Suprapubic skin (tissue), 3 donors: ENCODE measurements around the gene HES6.

Experiments used
- EP300 ChIP-seq: sonication (generic); formaldehyde crosslinking; IDR thresholded peaks from one replicate; pipeline ENCODE4 v1.6.1; 2017; ENCODE audit warnings: antibody characterized with exemption
- POLR2A ChIP-seq, 2 donors: fragments of 450-650 bp; IDR thresholded peaks; one replicate each; pipeline ENCODE4 v1.6.1; 2017; ENCODE audit warnings: antibody characterized with exemption in 2 of 2, mild to moderate bottlenecking in 2 of 2, moderate library complexity in 2 of 2
- TF ChIP-seq, protein P1 (sequence below), 2 donors: fragments of 200-600 bp in 1 of 2; fragments of 450-650 bp in 1 of 2; sonication (generic) in 1 of 2; IDR thresholded peaks; one replicate each; pipeline ENCODE4 v1.5.1; 2016 to 2019; ENCODE audit warnings: antibody characterized with exemption in 2 of 2, mild to moderate bottlenecking in 1 of 2, moderate library complexity in 1 of 2

- TF ChIP-seq, protein P1, sequence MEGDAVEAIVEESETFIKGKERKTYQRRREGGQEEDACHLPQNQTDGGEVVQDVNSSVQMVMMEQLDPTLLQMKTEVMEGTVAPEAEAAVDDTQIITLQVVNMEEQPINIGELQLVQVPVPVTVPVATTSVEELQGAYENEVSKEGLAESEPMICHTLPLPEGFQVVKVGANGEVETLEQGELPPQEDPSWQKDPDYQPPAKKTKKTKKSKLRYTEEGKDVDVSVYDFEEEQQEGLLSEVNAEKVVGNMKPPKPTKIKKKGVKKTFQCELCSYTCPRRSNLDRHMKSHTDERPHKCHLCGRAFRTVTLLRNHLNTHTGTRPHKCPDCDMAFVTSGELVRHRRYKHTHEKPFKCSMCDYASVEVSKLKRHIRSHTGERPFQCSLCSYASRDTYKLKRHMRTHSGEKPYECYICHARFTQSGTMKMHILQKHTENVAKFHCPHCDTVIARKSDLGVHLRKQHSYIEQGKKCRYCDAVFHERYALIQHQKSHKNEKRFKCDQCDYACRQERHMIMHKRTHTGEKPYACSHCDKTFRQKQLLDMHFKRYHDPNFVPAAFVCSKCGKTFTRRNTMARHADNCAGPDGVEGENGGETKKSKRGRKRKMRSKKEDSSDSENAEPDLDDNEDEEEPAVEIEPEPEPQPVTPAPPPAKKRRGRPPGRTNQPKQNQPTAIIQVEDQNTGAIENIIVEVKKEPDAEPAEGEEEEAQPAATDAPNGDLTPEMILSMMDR (IDR thresholded peaks at IDR 0.05): no peak
- no peak for TF ChIP-seq POLR2A (IDR thresholded peaks at IDR 0.05)
- no peak for TF ChIP-seq EP300
Observed at GRCh38 chr2:238274152-238274865, 34.5 kb upstream of the HES6 start.
